ENCODE measurements around the gene SMG7. TPM values are rescaled to one million over a fixed set of nuclear protein-coding genes. Genes with fewer than 3 reads are reported as not detected.
A peak's percentile ranks its signal among the peaks of the same experiment; 100 is the strongest.

SMG7 gene
- total and polyA plus RNA-seq, 12 donors, result 15.4 to 54.4 (median 34.9) TPM

DNA sequence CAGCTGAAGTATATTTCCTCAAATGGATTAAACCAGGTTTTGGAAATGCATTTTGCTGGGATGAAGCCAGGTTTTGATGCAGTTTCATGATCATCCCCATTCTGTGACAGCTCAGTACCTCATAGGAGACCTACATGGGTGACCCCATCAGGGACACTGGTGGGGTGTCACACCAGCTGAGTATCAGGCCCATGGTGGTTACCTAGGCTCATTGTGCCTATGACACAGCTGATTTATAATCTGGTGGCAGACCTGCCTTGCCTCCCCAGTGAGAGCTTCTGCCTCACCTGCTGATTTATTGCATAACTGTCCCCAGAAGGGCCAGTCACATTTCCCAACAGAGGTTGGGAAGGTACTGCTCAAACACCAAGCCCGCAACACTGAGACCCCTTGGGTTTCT is 114.2 kb downstream of the SMG7 start:
- intact Hi-C loops (cut with DNase I), result no loop called here
- Histone ChIP-seq H3K4me3 (no peak overlapping the region), H3K27me3 (no peaks in the 10 kb centered on the region), H3K36me3 (replicated peaks in 1 of 2) (no peaks in the 10 kb centered on the region), H3K27ac (no peak overlapping the region), H3K9me3 (replicated peaks in 1 of 3) (no peaks in the 10 kb centered on the region), H3K4me1 (replicated peaks in 1 of 2) (no peaks in the 10 kb centered on the region)
- WGBS, 4 donors, result 67 to 100% (median 95%) methylated on average over 1 of the region's 1 CpG
- TF ChIP-seq, protein P1, sequence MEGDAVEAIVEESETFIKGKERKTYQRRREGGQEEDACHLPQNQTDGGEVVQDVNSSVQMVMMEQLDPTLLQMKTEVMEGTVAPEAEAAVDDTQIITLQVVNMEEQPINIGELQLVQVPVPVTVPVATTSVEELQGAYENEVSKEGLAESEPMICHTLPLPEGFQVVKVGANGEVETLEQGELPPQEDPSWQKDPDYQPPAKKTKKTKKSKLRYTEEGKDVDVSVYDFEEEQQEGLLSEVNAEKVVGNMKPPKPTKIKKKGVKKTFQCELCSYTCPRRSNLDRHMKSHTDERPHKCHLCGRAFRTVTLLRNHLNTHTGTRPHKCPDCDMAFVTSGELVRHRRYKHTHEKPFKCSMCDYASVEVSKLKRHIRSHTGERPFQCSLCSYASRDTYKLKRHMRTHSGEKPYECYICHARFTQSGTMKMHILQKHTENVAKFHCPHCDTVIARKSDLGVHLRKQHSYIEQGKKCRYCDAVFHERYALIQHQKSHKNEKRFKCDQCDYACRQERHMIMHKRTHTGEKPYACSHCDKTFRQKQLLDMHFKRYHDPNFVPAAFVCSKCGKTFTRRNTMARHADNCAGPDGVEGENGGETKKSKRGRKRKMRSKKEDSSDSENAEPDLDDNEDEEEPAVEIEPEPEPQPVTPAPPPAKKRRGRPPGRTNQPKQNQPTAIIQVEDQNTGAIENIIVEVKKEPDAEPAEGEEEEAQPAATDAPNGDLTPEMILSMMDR (IDR thresholded peaks at IDR 0.05), result no peak
- TF ChIP-seq POLR2A (IDR thresholded peaks at IDR 0.05), result no peak
- DNase-seq, result no peak

- Histone ChIP-seq H3K9me3 (replicated peaks in 1 of 3) (no peaks in the 10 kb centered on the region), H3K4me3 (no peak overlapping the region), H3K27ac (no peak overlapping the region), H3K36me3 (replicated peaks in 1 of 2) (no peaks in the 10 kb centered on the region), H3K27me3 (no peaks in the 10 kb centered on the region), H3K4me1 (replicated peaks in 1 of 2) (no peaks in the 10 kb centered on the region)
- TF ChIP-seq, protein P1 (IDR thresholded peaks at IDR 0.05), result no peak
- TF ChIP-seq POLR2A (IDR thresholded peaks at IDR 0.05), result no peak
- intact Hi-C loops (cut with DNase I), result no loop called here
- WGBS, 4 donors, result 84 to 97% (median 90%) methylated on average over 7 to 8 of the region's 8 CpGs
- no peak for DNase-seq
Observed at GRCh38 chr1:183586926-183587325, 114.6 kb downstream of the SMG7 start.

- no peaks in the 10 kb centered on the region for H3K36me3 ChIP-seq (replicated peaks in 1 of 2)
- intact Hi-C loops (cut with DNase I), result no loop called here
- H3K4me1 ChIP-seq (replicated peaks in 1 of 2), result no peaks in the 10 kb centered on the region
- peak overlapping the region in 2 of 5 donors; percentile 21 to 83 for H3K27ac ChIP-seq
- H3K9me3 ChIP-seq (replicated peaks in 1 of 3), result no peaks in the 10 kb centered on the region
- peak overlapping the region in 1 of 4 donors; percentile 38 for H3K4me3 ChIP-seq
- DNase-seq, result no peak
- no peaks in the 10 kb centered on the region for H3K27me3 ChIP-seq
- TF ChIP-seq POLR2A (IDR thresholded peaks at IDR 0.05), result no peak
- TF ChIP-seq, protein P1 (IDR thresholded peaks at IDR 0.05), result no peak
Observed at GRCh38 chr1:183588827-183589226, 116.5 kb downstream of the SMG7 start.

DNA sequence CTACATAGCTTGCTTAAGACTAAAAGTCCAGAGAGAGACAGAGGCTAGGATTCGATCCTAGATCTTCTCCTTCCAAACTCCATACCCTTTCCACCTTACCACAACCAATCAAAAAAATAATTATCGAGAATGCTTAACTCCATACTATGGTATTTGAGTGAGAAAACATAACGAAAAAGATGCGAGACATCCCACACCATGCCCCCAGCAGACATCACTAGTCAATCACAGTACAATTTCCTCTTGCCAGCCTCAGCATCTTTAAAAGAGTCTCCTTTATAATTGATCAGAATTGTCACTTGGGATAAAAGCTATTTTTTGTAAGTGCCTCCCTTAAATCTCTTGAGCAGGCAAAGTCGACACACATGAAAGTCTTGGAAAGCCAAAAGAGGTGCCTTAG is 117.1 kb downstream of the SMG7 start:
- Histone ChIP-seq H3K27me3 (no peaks in the 10 kb centered on the region), H3K4me1 (replicated peaks in 1 of 2) (no peaks in the 10 kb centered on the region), H3K9me3 (replicated peaks in 1 of 3) (no peaks in the 10 kb centered on the region), H3K4me3 (peak overlapping the region in 1 of 4 donors; percentile 38), H3K36me3 (replicated peaks in 1 of 2) (no peaks in the 10 kb centered on the region), H3K27ac (peak overlapping the region in 2 of 5 donors; percentile 22 to 83)
- intact Hi-C loops (cut with DNase I), result no loop called here
- DNase-seq, result no peak
- 79 to 86% (median 83%) methylated on average over 5 of the region's 5 CpGs for WGBS, 4 donors
- no peak for TF ChIP-seq POLR2A (IDR thresholded peaks at IDR 0.05)
- TF ChIP-seq, protein P1 (IDR thresholded peaks at IDR 0.05), result no peak

All from adrenal gland (tissue), 12 donors.